ENCODE results near the gene DST. TPM values are rescaled to one million over a fixed set of nuclear protein-coding genes. Genes with fewer than 3 reads are reported as not detected.

The DST gene
- total RNA-seq, 1 donor from 2014 or later: 259 TPM

DNA sequence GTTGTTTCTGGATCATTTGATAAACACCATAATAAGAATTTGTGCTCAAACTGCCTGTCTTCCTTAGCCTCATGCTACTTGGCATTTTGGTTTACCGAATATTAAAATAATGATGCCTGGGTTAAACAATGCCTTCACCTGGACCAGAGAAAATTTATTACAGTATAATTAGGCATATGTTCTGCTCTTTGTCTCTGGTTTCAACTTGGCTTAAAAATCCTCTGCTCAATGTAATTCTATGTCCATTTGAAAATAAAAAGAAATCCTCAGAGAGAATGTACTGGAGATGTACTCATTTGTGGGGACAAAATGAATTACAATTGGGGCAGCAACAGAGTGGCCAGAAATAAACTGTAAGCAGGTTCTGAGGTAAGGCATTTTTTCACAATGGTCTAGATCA, 95.0 kb downstream of the DST start:
- H3K4me1 ChIP-seq: peaks cover 29% of the 10 kb centered on the region
- H3K27ac ChIP-seq: no peak overlapping the region
- no peak for DNase-seq (ENCODE audit: low spot score)
- Mint-ChIP-seq H3K27me3 (ENCODE audit: insufficient read depth, low read depth) (no peaks in the 10 kb centered on the region), H3K9me3 (no peaks in the 10 kb centered on the region), H3K36me3 (peaks cover 7% of the 10 kb centered on the region), H3K27ac (no peak overlapping the region), H3K4me1 (peaks cover 34% of the 10 kb centered on the region), H3K4me3 (no peak overlapping the region)
- peaks cover 49% of the 10 kb centered on the region for H4K20me1 ChIP-seq (ENCODE audit: low read depth)
- peaks cover 11% of the 10 kb centered on the region for H3K36me3 ChIP-seq
- peaks cover 24% of the 10 kb centered on the region for H3F3A ChIP-seq (ENCODE audit: low read depth)
- no peak overlapping the region for H2AFZ ChIP-seq (replicated peaks)
- no peak overlapping the region for H3K9ac ChIP-seq
- H3K27me3 ChIP-seq: no peaks in the 10 kb centered on the region
- H3K9me3 ChIP-seq (ENCODE audit: low read depth): no peaks in the 10 kb centered on the region
- TF ChIP-seq, protein P1, sequence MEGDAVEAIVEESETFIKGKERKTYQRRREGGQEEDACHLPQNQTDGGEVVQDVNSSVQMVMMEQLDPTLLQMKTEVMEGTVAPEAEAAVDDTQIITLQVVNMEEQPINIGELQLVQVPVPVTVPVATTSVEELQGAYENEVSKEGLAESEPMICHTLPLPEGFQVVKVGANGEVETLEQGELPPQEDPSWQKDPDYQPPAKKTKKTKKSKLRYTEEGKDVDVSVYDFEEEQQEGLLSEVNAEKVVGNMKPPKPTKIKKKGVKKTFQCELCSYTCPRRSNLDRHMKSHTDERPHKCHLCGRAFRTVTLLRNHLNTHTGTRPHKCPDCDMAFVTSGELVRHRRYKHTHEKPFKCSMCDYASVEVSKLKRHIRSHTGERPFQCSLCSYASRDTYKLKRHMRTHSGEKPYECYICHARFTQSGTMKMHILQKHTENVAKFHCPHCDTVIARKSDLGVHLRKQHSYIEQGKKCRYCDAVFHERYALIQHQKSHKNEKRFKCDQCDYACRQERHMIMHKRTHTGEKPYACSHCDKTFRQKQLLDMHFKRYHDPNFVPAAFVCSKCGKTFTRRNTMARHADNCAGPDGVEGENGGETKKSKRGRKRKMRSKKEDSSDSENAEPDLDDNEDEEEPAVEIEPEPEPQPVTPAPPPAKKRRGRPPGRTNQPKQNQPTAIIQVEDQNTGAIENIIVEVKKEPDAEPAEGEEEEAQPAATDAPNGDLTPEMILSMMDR (IDR thresholded peaks at IDR 0.05): no peak
- no peak for TF ChIP-seq EZH2 (IDR thresholded peaks at IDR 0.05)
- TF ChIP-seq EZH2phosphoT487 (IDR thresholded peaks at IDR 0.05): no peak
- H3K79me2 ChIP-seq (ENCODE audit: low read depth): peaks cover 68% of the 10 kb centered on the region
- H3K4me2 ChIP-seq: no peak overlapping the region
- H3K4me3 ChIP-seq: no peak overlapping the region

DNA sequence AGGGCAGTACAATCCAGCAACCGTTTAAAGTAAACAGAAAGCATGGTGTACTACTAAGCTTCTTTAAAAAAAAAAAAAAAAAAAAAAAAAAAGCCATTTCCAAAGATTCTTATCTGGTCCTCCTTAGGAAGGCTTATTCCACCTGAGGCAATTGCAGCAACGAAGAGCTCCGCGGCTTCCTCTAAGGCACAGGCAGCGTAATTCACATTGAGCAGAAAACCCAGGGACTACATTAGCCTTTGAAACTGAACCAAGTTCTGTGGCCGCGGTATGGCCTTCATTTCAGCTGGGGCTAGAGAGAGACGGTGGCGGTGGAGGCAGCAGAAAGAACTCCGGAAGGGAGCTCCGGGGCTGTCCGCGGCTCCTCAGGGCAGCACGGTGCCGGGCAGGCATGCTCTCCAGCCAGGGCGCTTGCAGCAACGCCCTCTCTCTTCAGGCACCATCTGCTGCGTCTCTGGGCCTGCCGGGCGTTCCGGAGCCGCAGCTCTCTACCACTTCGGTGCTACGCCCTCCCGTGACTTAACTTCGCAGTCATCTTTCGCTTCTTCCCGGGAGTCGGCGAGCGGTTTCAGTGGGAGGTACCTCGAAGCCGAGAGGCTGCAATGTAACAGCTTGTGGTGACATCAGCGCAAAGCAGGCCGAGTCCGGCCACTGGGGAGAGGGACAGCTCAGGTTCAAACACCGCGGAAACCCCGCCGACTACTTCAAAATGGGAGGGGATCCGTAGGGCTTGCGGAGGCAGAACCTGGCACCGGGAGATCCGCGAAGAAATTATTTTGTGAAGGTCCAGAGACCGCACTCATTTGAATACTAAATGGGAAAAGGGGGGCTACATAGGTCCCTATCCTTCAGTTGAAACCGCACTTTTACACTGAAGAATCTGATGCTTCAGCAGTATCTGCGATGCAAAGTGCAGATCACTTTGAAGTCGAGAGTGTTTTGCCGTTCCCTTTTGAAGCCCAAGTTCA, 100.0 kb downstream of the DST start:
- peak overlapping the region; percentile 40 for H2AFZ ChIP-seq (replicated peaks)

GRCh38 chr6:56541741-56542360, 100.8 kb downstream of the DST start:
- no peak for DNase-seq (ENCODE audit: low spot score)
- peak overlapping the region; percentile 80 for H3K4me2 ChIP-seq
- H3K27ac Mint-ChIP-seq: no peak overlapping the region
- H3K27me3 Mint-ChIP-seq (ENCODE audit: insufficient read depth, low read depth): no peaks in the 10 kb centered on the region
- peaks cover 31% of the 10 kb centered on the region for H3F3A ChIP-seq (ENCODE audit: low read depth)
- peaks cover 12% of the 10 kb centered on the region for H3K4me1 Mint-ChIP-seq
- H3K9ac ChIP-seq: no peak overlapping the region
- peaks cover 24% of the 10 kb centered on the region for H3K4me1 ChIP-seq
- no peak overlapping the region for H2AFZ ChIP-seq (replicated peaks)
- H3K27me3 ChIP-seq: no peaks in the 10 kb centered on the region
- peaks cover 65% of the 10 kb centered on the region for H3K79me2 ChIP-seq (ENCODE audit: low read depth)
- H3K9me3 ChIP-seq (ENCODE audit: low read depth): no peaks in the 10 kb centered on the region
- H3K36me3 ChIP-seq: no peaks in the 10 kb centered on the region
- peak overlapping the region; percentile 48 for H3K4me3 ChIP-seq
- peak overlapping the region; percentile 86 for H3K27ac ChIP-seq
- H3K4me3 Mint-ChIP-seq: no peak overlapping the region
- TF ChIP-seq EZH2 (IDR thresholded peaks at IDR 0.05) (no peak), EZH2phosphoT487 (IDR thresholded peaks at IDR 0.05) (no peak)
- TF ChIP-seq, protein P1 (IDR thresholded peaks at IDR 0.05): no peak
- peaks cover 46% of the 10 kb centered on the region for H4K20me1 ChIP-seq (ENCODE audit: low read depth)
- H3K9me3 Mint-ChIP-seq: no peaks in the 10 kb centered on the region
- peaks cover 5% of the 10 kb centered on the region for H3K36me3 Mint-ChIP-seq

More for the DNA sequence above, 100.0 kb downstream of the DST start:
- H3F3A ChIP-seq (ENCODE audit: low read depth): peaks cover 31% of the 10 kb centered on the region
- H3K36me3 Mint-ChIP-seq: no peaks in the 10 kb centered on the region
- peaks cover 10% of the 10 kb centered on the region for H3K4me1 Mint-ChIP-seq
- no peaks in the 10 kb centered on the region for H3K9me3 ChIP-seq (ENCODE audit: low read depth)
- no peaks in the 10 kb centered on the region for H3K9me3 Mint-ChIP-seq
- H4K20me1 ChIP-seq (ENCODE audit: low read depth): peaks cover 46% of the 10 kb centered on the region
- peak overlapping the region; percentile 80 for H3K4me2 ChIP-seq
- H3K4me3 ChIP-seq: peak overlapping the region; percentile 48
- H3K4me1 ChIP-seq: peaks cover 24% of the 10 kb centered on the region
- no peak overlapping the region for H3K27ac Mint-ChIP-seq
- peak; percentile 94 for DNase-seq (ENCODE audit: low spot score)
- H3K27me3 ChIP-seq: no peaks in the 10 kb centered on the region
- H3K79me2 ChIP-seq (ENCODE audit: low read depth): peaks cover 73% of the 10 kb centered on the region
- H3K27ac ChIP-seq: peak overlapping the region; percentile 86
- TF ChIP-seq, protein P1 (IDR thresholded peaks at IDR 0.05): peak; percentile 35
- TF ChIP-seq EZH2 (IDR thresholded peaks at IDR 0.05): no peak
- no peak for TF ChIP-seq EZH2phosphoT487 (IDR thresholded peaks at IDR 0.05)
- H3K4me3 Mint-ChIP-seq: no peak overlapping the region
- no peaks in the 10 kb centered on the region for H3K36me3 ChIP-seq
- H3K27me3 Mint-ChIP-seq (ENCODE audit: insufficient read depth, low read depth): no peaks in the 10 kb centered on the region
- no peak overlapping the region for H3K9ac ChIP-seq
